GM18907 (cell line): ENCODE results near the gene PACS2.

Source experiments
- ATAC-seq: cut with Tn5 transposase; IDR thresholded peaks from one replicate; pipeline ENCODE4 v1.9.1; 2021; ENCODE audit warnings: mild to moderate bottlenecking, moderate library complexity; ENCODE audit not compliant: unreplicated experiment

PACS2 gene

GRCh38 chr14:105419195-105420091, 104.9 kb downstream of the PACS2 start, which contains the start of gene MTA1:
TSS of gene MTA1 (plus strand) at chr14:105419827. CDS start at chr14:105420036, 209 bp downstream.
- ATAC-seq = peak; percentile 40

GRCh38 chr14:105420101-105420973, 105.8 kb downstream of the PACS2 start:
- ATAC-seq = no peak

- ATAC-seq = no peak
These were observed 106.6 kb downstream of the PACS2 start for GRCh38 chr14:105420974-105421674.

- no peak for ATAC-seq
These were observed 107.4 kb downstream of the PACS2 start for GRCh38 chr14:105421723-105422615.

GRCh38 chr14:105422695-105423487, 108.3 kb downstream of the PACS2 start:
- ATAC-seq = no peak

GRCh38 chr14:105423488-105424195, 109.1 kb downstream of the PACS2 start:
- ATAC-seq = no peak

GRCh38 chr14:105424861-105425260, 110.3 kb downstream of the PACS2 start:
- no peak for ATAC-seq

GRCh38 chr14:105425823-105426247, 111.3 kb downstream of the PACS2 start:
- ATAC-seq = no peak

- no peak for ATAC-seq
These were observed 112.0 kb downstream of the PACS2 start for GRCh38 chr14:105426416-105427130.

- no peak for ATAC-seq
These were observed 112.9 kb downstream of the PACS2 start for GRCh38 chr14:105427412-105427811.

- no peak for ATAC-seq
These were observed 113.5 kb downstream of the PACS2 start for GRCh38 chr14:105427936-105428485.

GRCh38 chr14:105430042-105430441, 115.5 kb downstream of the PACS2 start:
- ATAC-seq = no peak

GRCh38 chr14:105430565-105430964, 116.0 kb downstream of the PACS2 start:
- no peak for ATAC-seq

GRCh38 chr14:105431256-105431655, 116.7 kb downstream of the PACS2 start:
- ATAC-seq = no peak

- ATAC-seq = no peak
These were observed 118.1 kb downstream of the PACS2 start for GRCh38 chr14:105432657-105433056.

- no peak for ATAC-seq
These were observed 118.6 kb downstream of the PACS2 start for GRCh38 chr14:105433161-105433605.

GRCh38 chr14:105436402-105436801, 121.9 kb downstream of the PACS2 start:
- ATAC-seq = no peak
